C4-2B (cell line): ENCODE measurements around the gene FANCE.

Experiments
- CTCF ChIP-seq: fragments of 450-650 bp; conservative IDR thresholded peaks from 2 replicates; pipeline ENCODE4 v1.5.1; 2017; ENCODE audit warnings: mild to moderate bottlenecking
- ZFX ChIP-seq: fragments of 450-650 bp; IDR thresholded peaks from 2 replicates; pipeline ENCODE4 v1.6.1; 2017

- no peak for TF ChIP-seq CTCF
- TF ChIP-seq ZFX, result no peak
These were observed 16.9 kb upstream of the FANCE start for GRCh38 chr6:35435074-35435837.
